Panc1 (cell line): ENCODE data around the gene RAI14. TPM values are rescaled to one million over a fixed set of nuclear protein-coding genes. Genes with fewer than 3 reads are reported as not detected.

Experiments
- ATAC-seq: fragments of 200-7000 bp; cut with Tn5 transposase; 2 replicates; pipeline ENCODE4 v1.9.1; 2020; ENCODE audit warnings: mild to moderate bottlenecking, moderate library complexity
- BruUV-seq: library from RNA; stranded (reverse); fragments of 400-500 nt; replicated peaks from 2 replicates; lab custom pipeline; 2021; lab: Mats Ljungman, UMichigan
- CTCF ChIA-PET: fragments of 300-600 bp; sonication (Branson Sonifier 250); formaldehyde crosslinking; loops from one replicate; lab custom pipeline; 2022; ENCODE audit warnings: antibody characterized with exemption; lab: Charles Lee
- POLR2A ChIA-PET: fragments of 300-600 bp; sonication (Branson Sonifier 250); formaldehyde crosslinking; loops from one replicate; lab custom pipeline; 2022; ENCODE audit warnings: antibody characterized with exemption; lab: Charles Lee
- DNase-seq: peaks from one replicate; pipeline ENCODE4 v3.0.0-alpha.2; 2010; ENCODE audit warnings: low read depth, low spot score
- H3K27ac ChIP-seq: 2 replicates; pipeline ENCODE4 v1.5.1; 2011; ENCODE audit warnings: mild to moderate bottlenecking, low read length, inconsistent platforms
- H3K27me3 ChIP-seq: fragments of 200-500 bp; sonication (Bioruptor generic); 2 replicates; pipeline ENCODE4 v1.6.0; 2014; ENCODE audit warnings: low read length, inconsistent platforms; ENCODE audit not compliant: control insufficient read depth, insufficient read depth
- H3K36me3 ChIP-seq: fragments of 200-500 bp; sonication (Bioruptor generic); 2 replicates; pipeline ENCODE4 v1.5.1; 2014; ENCODE audit warnings: inconsistent platforms, mild to moderate bottlenecking, low read length, moderate library complexity; ENCODE audit not compliant: control insufficient read depth, insufficient read depth
- H3K4me1 ChIP-seq: 2 replicates; pipeline ENCODE4 v1.5.1; 2011; ENCODE audit warnings: inconsistent platforms, mild to moderate bottlenecking, low read length, moderate library complexity; ENCODE audit not compliant: control insufficient read depth, insufficient read depth
- H3K4me3 ChIP-seq, 2 experiments: 2 replicates each; pipeline ENCODE4 v1.5.1; 2011 to 2012; ENCODE audit warnings: low read depth in 2 of 2, low read length in 2 of 2, mild to moderate bottlenecking in 2 of 2, inconsistent platforms in 1 of 2, moderate library complexity in 1 of 2
- H3K9me3 ChIP-seq: fragments of 200-500 bp; sonication (Bioruptor generic); 2 replicates; pipeline ENCODE4 v1.5.1; 2014; ENCODE audit warnings: low read depth, mild to moderate bottlenecking, inconsistent platforms, low read length, moderate library complexity; ENCODE audit not compliant: control insufficient read depth, insufficient read depth
- CTCF ChIP-seq: fragments of 450-650 bp; IDR thresholded peaks from 2 replicates; pipeline ENCODE4 v1.5.1; 2017; ENCODE audit warnings: mild to moderate bottlenecking
- POLR2AphosphoS5 ChIP-seq: IDR thresholded peaks from 2 replicates; pipeline ENCODE4 v1.6.1; 2012; ENCODE audit warnings: mild to moderate bottlenecking, low read depth, low read length, moderate library complexity
- SIN3A ChIP-seq: IDR thresholded peaks from 2 replicates; pipeline ENCODE4 v1.6.1; 2012; ENCODE audit warnings: low read depth, mild to moderate bottlenecking, low read length, moderate library complexity, borderline replicate concordance; ENCODE audit not compliant: insufficient read depth
- TCF7L2 ChIP-seq: IDR thresholded peaks from 2 replicates; pipeline ENCODE4 v1.6.1; 2011; ENCODE audit warnings: mild to moderate bottlenecking, low read depth, low read length, inconsistent platforms
- in situ Hi-C: cut with HindIII; loops from 2 replicates; pipeline ENCODE4 v1.10.0; 2016; ENCODE audit warnings: low sequenced_read_pairs, low pct_unique_long_range_greater_than_20kb
- intact Hi-C: fragments of 100-400 bp; cut with micrococcal nuclease; formaldehyde crosslinking; loops from one replicate; pipeline ENCODE4 v1.10.0; 2022; ENCODE audit not compliant: unreplicated experiment
- total RNA-seq: library from RNA; stranded (reverse); gene quantifications from one replicate; pipeline ENCODE4 v1.2.1, GENCODE V29; 2021; ENCODE audit not compliant: unreplicated experiment
- TF ChIP-seq, protein P1 (sequence below), 2 experiments: IDR thresholded peaks; 2 replicates each; pipeline ENCODE4 v1.6.1; 2011 to 2012; ENCODE audit warnings: low read depth in 2 of 2, control low read depth in 1 of 2, low read length in 1 of 2, mild to moderate bottlenecking in 1 of 2, moderate library complexity in 1 of 2; ENCODE audit not compliant: insufficient read depth in 1 of 2

Gene RAI14
- total RNA-seq, 1 experiment from 2014 or later = 18.5 TPM

- no peaks in the 10 kb centered on the region for H3K4me1 ChIP-seq
- POLR2A ChIA-PET = no interaction called here
- no peaks in the 10 kb centered on the region for H3K36me3 ChIP-seq
- in situ Hi-C loops = no loop called here
- no TSS peak for BruUV-seq
- TF ChIP-seq POLR2AphosphoS5 (no peak), TCF7L2 (no peak), SIN3A (no peak), CTCF (no peak)
- TF ChIP-seq, protein P1, sequence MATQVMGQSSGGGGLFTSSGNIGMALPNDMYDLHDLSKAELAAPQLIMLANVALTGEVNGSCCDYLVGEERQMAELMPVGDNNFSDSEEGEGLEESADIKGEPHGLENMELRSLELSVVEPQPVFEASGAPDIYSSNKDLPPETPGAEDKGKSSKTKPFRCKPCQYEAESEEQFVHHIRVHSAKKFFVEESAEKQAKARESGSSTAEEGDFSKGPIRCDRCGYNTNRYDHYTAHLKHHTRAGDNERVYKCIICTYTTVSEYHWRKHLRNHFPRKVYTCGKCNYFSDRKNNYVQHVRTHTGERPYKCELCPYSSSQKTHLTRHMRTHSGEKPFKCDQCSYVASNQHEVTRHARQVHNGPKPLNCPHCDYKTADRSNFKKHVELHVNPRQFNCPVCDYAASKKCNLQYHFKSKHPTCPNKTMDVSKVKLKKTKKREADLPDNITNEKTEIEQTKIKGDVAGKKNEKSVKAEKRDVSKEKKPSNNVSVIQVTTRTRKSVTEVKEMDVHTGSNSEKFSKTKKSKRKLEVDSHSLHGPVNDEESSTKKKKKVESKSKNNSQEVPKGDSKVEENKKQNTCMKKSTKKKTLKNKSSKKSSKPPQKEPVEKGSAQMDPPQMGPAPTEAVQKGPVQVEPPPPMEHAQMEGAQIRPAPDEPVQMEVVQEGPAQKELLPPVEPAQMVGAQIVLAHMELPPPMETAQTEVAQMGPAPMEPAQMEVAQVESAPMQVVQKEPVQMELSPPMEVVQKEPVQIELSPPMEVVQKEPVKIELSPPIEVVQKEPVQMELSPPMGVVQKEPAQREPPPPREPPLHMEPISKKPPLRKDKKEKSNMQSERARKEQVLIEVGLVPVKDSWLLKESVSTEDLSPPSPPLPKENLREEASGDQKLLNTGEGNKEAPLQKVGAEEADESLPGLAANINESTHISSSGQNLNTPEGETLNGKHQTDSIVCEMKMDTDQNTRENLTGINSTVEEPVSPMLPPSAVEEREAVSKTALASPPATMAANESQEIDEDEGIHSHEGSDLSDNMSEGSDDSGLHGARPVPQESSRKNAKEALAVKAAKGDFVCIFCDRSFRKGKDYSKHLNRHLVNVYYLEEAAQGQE (IDR thresholded peaks at IDR 0.05; ENCODE audit: insufficient read depth in 1 of 2, low read depth in 2 of 2, low read length in 1 of 2) = no peak
- CTCF ChIA-PET = no interaction called here
- H3K4me3 ChIP-seq = no peak overlapping the region
- no peaks in the 10 kb centered on the region for H3K9me3 ChIP-seq
- H3K27ac ChIP-seq = no peak overlapping the region
- ATAC-seq = no peak
- intact Hi-C loops = no loop called here
- DNase-seq = no peak
- no peaks in the 10 kb centered on the region for H3K27me3 ChIP-seq
Measured at GRCh38 chr5:34706084-34706483, 50.0 kb downstream of the RAI14 start.

GRCh38 chr5:34707451-34708107, 51.5 kb downstream of the RAI14 start:
- H3K4me1 ChIP-seq = no peaks in the 10 kb centered on the region
- in situ Hi-C loops (no loop called here), intact Hi-C loops (no loop called here)
- no peaks in the 10 kb centered on the region for H3K27me3 ChIP-seq
- ChIA-PET POLR2A (interaction anchor here (0.6 kb wide), 1 partner anchor 58 kb away, joined by 3 read pairs; no protein-coding TSS in a partner anchor), CTCF (no interaction called here)
- H3K36me3 ChIP-seq = no peaks in the 10 kb centered on the region
- DNase-seq (no peak), ATAC-seq (no peak)
- no peak for TF ChIP-seq SIN3A
- TF ChIP-seq POLR2AphosphoS5 = no peak
- TF ChIP-seq, protein P1 (IDR thresholded peaks at IDR 0.05; ENCODE audit: insufficient read depth in 1 of 2, low read depth in 2 of 2, low read length in 1 of 2) = no peak
- no peak overlapping the region for H3K4me3 ChIP-seq
- H3K27ac ChIP-seq = no peak overlapping the region
- H3K9me3 ChIP-seq = no peaks in the 10 kb centered on the region
- BruUV-seq = no TSS peak
